Activated CD4-positive, alpha-beta memory T cell treated with anti-CD3 and anti-CD28 coated beads for 36 hours (primary cell): ENCODE measurements around the gene ASZ1. TPM values are rescaled to one million over a fixed set of nuclear protein-coding genes. Genes with fewer than 3 reads are reported as not detected.

Experiments used
- CTCF ChIA-PET: fragments of 350-600 bp; sonication (Branson Sonifier 250); formaldehyde crosslinking; loops from one replicate; lab custom pipeline; 2021; ENCODE audit warnings: antibody characterized with exemption, inconsistent platforms; lab: Charles Lee
- POLR2A ChIA-PET: fragments of 350-600 bp; sonication (Branson Sonifier 250); formaldehyde crosslinking; loops from one replicate; lab custom pipeline; 2021; ENCODE audit warnings: antibody characterized with exemption; lab: Charles Lee
- DNase-seq: peaks from one replicate; pipeline ENCODE4 v3.0.0-alpha.2; 2020
- H3K27ac Mint-ChIP-seq: one replicate; pipeline ENCODE4 v1.8.0; 2021; ENCODE audit warnings: mixed read lengths
- H3K27me3 Mint-ChIP-seq: one replicate; pipeline ENCODE4 v1.8.0; 2021; ENCODE audit warnings: mixed read lengths
- H3K36me3 Mint-ChIP-seq: one replicate; pipeline ENCODE4 v1.8.0; 2021; ENCODE audit warnings: mixed read lengths
- H3K4me1 Mint-ChIP-seq: one replicate; pipeline ENCODE4 v1.8.0; 2021; ENCODE audit warnings: low read depth, mixed read lengths
- H3K4me3 Mint-ChIP-seq: one replicate; pipeline ENCODE4 v1.8.0; 2021; ENCODE audit warnings: mild to moderate bottlenecking, mixed read lengths
- H3K9me3 Mint-ChIP-seq: one replicate; pipeline ENCODE4 v1.8.0; 2021; ENCODE audit warnings: mixed read lengths
- intact Hi-C: fragments of 100-400 bp; cut with micrococcal nuclease; formaldehyde crosslinking; loops from one replicate; pipeline ENCODE4 v1.15.1; 2023
- total RNA-seq, 2 experiments: library from RNA; stranded (reverse); gene quantifications; one replicate each; pipeline ENCODE4 v1.2.3, GENCODE V29; 2021

ASZ1 gene
- total RNA-seq, 2 experiments from 2014 or later = not detected

- POLR2A ChIA-PET = no interaction called here
- Mint-ChIP-seq H3K4me1 (no peaks in the 10 kb centered on the region), H3K27me3 (no peaks in the 10 kb centered on the region), H3K4me3 (no peak overlapping the region), H3K36me3 (no peaks in the 10 kb centered on the region), H3K27ac (no peak overlapping the region), H3K9me3 (no peaks in the 10 kb centered on the region)
- CTCF ChIA-PET = no interaction called here
- intact Hi-C loops = no loop called here
- DNase-seq = no peak
These were observed 62.8 kb downstream of the ASZ1 start for GRCh38 chr7:117364339-117365080.

- no peaks in the 10 kb centered on the region for H3K9me3 Mint-ChIP-seq
- POLR2A ChIA-PET = no interaction called here
- H3K4me3 Mint-ChIP-seq = no peak overlapping the region
- H3K27ac Mint-ChIP-seq = no peak overlapping the region
- no peaks in the 10 kb centered on the region for H3K36me3 Mint-ChIP-seq
- no peaks in the 10 kb centered on the region for H3K27me3 Mint-ChIP-seq
- no peak for DNase-seq
- CTCF ChIA-PET = no interaction called here
- intact Hi-C loops = no loop called here
- no peaks in the 10 kb centered on the region for H3K4me1 Mint-ChIP-seq
These were observed 64.9 kb downstream of the ASZ1 start for GRCh38 chr7:117362294-117362888.

GRCh38 chr7:117350027-117350426 is 77.3 kb downstream of the ASZ1 start:
- CTCF ChIA-PET = no interaction called here
- POLR2A ChIA-PET = no interaction called here
- DNase-seq = no peak
- Mint-ChIP-seq H3K27ac (no peak overlapping the region), H3K9me3 (no peaks in the 10 kb centered on the region), H3K4me3 (no peak overlapping the region), H3K36me3 (no peaks in the 10 kb centered on the region), H3K27me3 (no peaks in the 10 kb centered on the region), H3K4me1 (no peaks in the 10 kb centered on the region)
- intact Hi-C loops = no loop called here

GRCh38 chr7:117349570-117349969 is 77.7 kb downstream of the ASZ1 start:
- no peak for DNase-seq
- ChIA-PET POLR2A (no interaction called here), CTCF (no interaction called here)
- Mint-ChIP-seq H3K36me3 (no peaks in the 10 kb centered on the region), H3K27me3 (no peaks in the 10 kb centered on the region), H3K4me1 (no peaks in the 10 kb centered on the region), H3K27ac (no peak overlapping the region), H3K4me3 (no peak overlapping the region), H3K9me3 (no peaks in the 10 kb centered on the region)
- intact Hi-C loops = no loop called here

GRCh38 chr7:117347962-117348672 is 79.2 kb downstream of the ASZ1 start:
- Mint-ChIP-seq H3K9me3 (no peaks in the 10 kb centered on the region), H3K36me3 (no peaks in the 10 kb centered on the region), H3K27me3 (no peaks in the 10 kb centered on the region), H3K27ac (no peak overlapping the region), H3K4me3 (no peak overlapping the region), H3K4me1 (no peaks in the 10 kb centered on the region)
- CTCF ChIA-PET = no interaction called here
- DNase-seq = no peak
- POLR2A ChIA-PET = no interaction called here
- intact Hi-C loops = no loop called here

GRCh38 chr7:117347480-117347879 is 79.8 kb downstream of the ASZ1 start:
- H3K4me3 Mint-ChIP-seq = no peak overlapping the region
- no peak overlapping the region for H3K27ac Mint-ChIP-seq
- no peaks in the 10 kb centered on the region for H3K27me3 Mint-ChIP-seq
- intact Hi-C loops = no loop called here
- ChIA-PET POLR2A (no interaction called here), CTCF (no interaction called here)
- H3K36me3 Mint-ChIP-seq = no peaks in the 10 kb centered on the region
- DNase-seq = no peak
- no peaks in the 10 kb centered on the region for H3K9me3 Mint-ChIP-seq
- H3K4me1 Mint-ChIP-seq = no peaks in the 10 kb centered on the region

- Mint-ChIP-seq H3K27ac (no peak overlapping the region), H3K9me3 (no peaks in the 10 kb centered on the region), H3K27me3 (no peaks in the 10 kb centered on the region), H3K4me3 (no peak overlapping the region), H3K4me1 (no peaks in the 10 kb centered on the region), H3K36me3 (no peaks in the 10 kb centered on the region)
- intact Hi-C loops = no loop called here
- ChIA-PET POLR2A (no interaction called here), CTCF (no interaction called here)
- DNase-seq = no peak
These were observed 81.1 kb downstream of the ASZ1 start for GRCh38 chr7:117346161-117346560.

- CTCF ChIA-PET = no interaction called here
- POLR2A ChIA-PET = no interaction called here
- H3K9me3 Mint-ChIP-seq = no peaks in the 10 kb centered on the region
- no peak for DNase-seq
- H3K4me3 Mint-ChIP-seq = no peak overlapping the region
- no peaks in the 10 kb centered on the region for H3K4me1 Mint-ChIP-seq
- H3K27me3 Mint-ChIP-seq = no peaks in the 10 kb centered on the region
- H3K27ac Mint-ChIP-seq = no peak overlapping the region
- no peaks in the 10 kb centered on the region for H3K36me3 Mint-ChIP-seq
- intact Hi-C loops = no loop called here
These were observed 89.3 kb downstream of the ASZ1 start for GRCh38 chr7:117338020-117338419.

- ChIA-PET CTCF (no interaction called here), POLR2A (no interaction called here)
- Mint-ChIP-seq H3K27me3 (peaks cover 1% of the 10 kb centered on the region), H3K9me3 (peaks cover 2% of the 10 kb centered on the region), H3K27ac (no peak overlapping the region), H3K36me3 (no peaks in the 10 kb centered on the region), H3K4me3 (no peak overlapping the region), H3K4me1 (no peaks in the 10 kb centered on the region)
- intact Hi-C loops = no loop called here
- no peak for DNase-seq
These were observed 94.1 kb downstream of the ASZ1 start for GRCh38 chr7:117333168-117333567.

GRCh38 chr7:117332031-117332430 is 95.3 kb downstream of the ASZ1 start:
- Mint-ChIP-seq H3K4me3 (no peak overlapping the region), H3K9me3 (peaks cover 2% of the 10 kb centered on the region), H3K36me3 (no peaks in the 10 kb centered on the region), H3K4me1 (no peaks in the 10 kb centered on the region), H3K27me3 (peaks cover 3% of the 10 kb centered on the region), H3K27ac (no peak overlapping the region)
- ChIA-PET POLR2A (no interaction called here), CTCF (no interaction called here)
- no peak for DNase-seq
- intact Hi-C loops = no loop called here

- H3K36me3 Mint-ChIP-seq = no peaks in the 10 kb centered on the region
- H3K4me3 Mint-ChIP-seq = no peak overlapping the region
- H3K27me3 Mint-ChIP-seq = peaks cover 42% of the 10 kb centered on the region
- no peaks in the 10 kb centered on the region for H3K9me3 Mint-ChIP-seq
- POLR2A ChIA-PET = no interaction called here
- CTCF ChIA-PET = no interaction called here
- no peak overlapping the region for H3K27ac Mint-ChIP-seq
- DNase-seq = no peak
- H3K4me1 Mint-ChIP-seq = peaks cover 1% of the 10 kb centered on the region
- intact Hi-C loops = no loop called here
These were observed 101.5 kb downstream of the ASZ1 start for GRCh38 chr7:117325836-117326235.

- DNase-seq = no peak
- ChIA-PET CTCF (no interaction called here), POLR2A (no interaction called here)
- Mint-ChIP-seq H3K4me3 (no peak overlapping the region), H3K4me1 (peaks cover 1% of the 10 kb centered on the region), H3K27ac (no peak overlapping the region), H3K27me3 (peaks cover 43% of the 10 kb centered on the region), H3K9me3 (no peaks in the 10 kb centered on the region), H3K36me3 (no peaks in the 10 kb centered on the region)
- intact Hi-C loops = no loop called here
These were observed 102.3 kb downstream of the ASZ1 start for GRCh38 chr7:117324960-117325359.
